Neural cell (in vitro differentiated cells): Measurements from ENCODE around the gene EML4.

Experiments used
- CTCF ChIP-seq: fragments of 450-650 bp; IDR thresholded peaks from 2 replicates; pipeline ENCODE4 v1.5.1; 2014; ENCODE audit warnings: antibody characterized with exemption, mild to moderate bottlenecking, moderate library complexity; ENCODE audit not compliant: poor library complexity, severe bottlenecking
- EP300 ChIP-seq: fragments of 450-650 bp; conservative IDR thresholded peaks from 2 replicates; pipeline ENCODE4 v1.6.1; 2014; ENCODE audit warnings: antibody characterized with exemption, mild to moderate bottlenecking, moderate library complexity; ENCODE audit not compliant: poor library complexity, severe bottlenecking
- EZH2 ChIP-seq: fragments of 200-600, 300-800 bp; shearing (Covaris generic), sonication (generic); IDR thresholded peaks from 2 replicates; pipeline ENCODE4 v1.6.1; 2014; ENCODE audit warnings: antibody characterized with exemption, low read length, borderline replicate concordance, mild to moderate bottlenecking; ENCODE audit not compliant: insufficient read depth, poor library complexity, severe bottlenecking
- POLR2AphosphoS5 ChIP-seq: IDR thresholded peaks from 2 replicates; pipeline ENCODE4 v1.6.1; 2012
- SMC3 ChIP-seq: fragments of 450-650 bp; conservative IDR thresholded peaks from 2 replicates; pipeline ENCODE4 v1.6.1; 2014; ENCODE audit warnings: antibody characterized with exemption, mild to moderate bottlenecking, moderate library complexity; ENCODE audit not compliant: poor library complexity

GRCh38 chr2:42167458-42167857 lies 1.7 kb upstream of the EML4 start:
- no peak for TF ChIP-seq CTCF
- no peak for TF ChIP-seq EZH2
- no peak for TF ChIP-seq POLR2AphosphoS5
- TF ChIP-seq SMC3, result no peak
- TF ChIP-seq EP300, result no peak
